Measurements from ENCODE around the gene JPH4. TPM values are rescaled to one million over a fixed set of nuclear protein-coding genes. Genes with fewer than 3 reads are reported as not detected.
A peak's percentile ranks its signal among the peaks of the same experiment; 100 is the strongest.

Gene JPH4
- total RNA-seq, 1 donor from 2014 or later: 0.19 TPM

GRCh38 chr14:23544511-23545447 is 33.8 kb downstream of the JPH4 start:
- Histone ChIP-seq H3K4me3 (no peak overlapping the region), H3K36me3 (no peaks in the 10 kb centered on the region), H3K9me3 (replicated peaks) (no peaks in the 10 kb centered on the region), H3K4me1 (peaks cover 18% of the 10 kb centered on the region), H3K27ac (replicated peaks) (peak overlapping the region; percentile 73), H3K27me3 (ENCODE audit: low read depth) (peaks cover 7% of the 10 kb centered on the region)
- intact Hi-C loops (cut with micrococcal nuclease): no loop called here
- DNase-seq: peak; percentile 61
- TF ChIP-seq CTCF (IDR thresholded peaks at IDR 0.05; ENCODE audit: borderline replicate concordance): no peak

GRCh38 chr14:23543403-23543802 is 35.2 kb downstream of the JPH4 start:
- intact Hi-C loops (cut with micrococcal nuclease): no loop called here
- H3K9me3 ChIP-seq (replicated peaks): no peaks in the 10 kb centered on the region
- no peak overlapping the region for H3K4me3 ChIP-seq
- DNase-seq: no peak
- no peaks in the 10 kb centered on the region for H3K36me3 ChIP-seq
- H3K27me3 ChIP-seq (ENCODE audit: low read depth): peaks cover 3% of the 10 kb centered on the region
- H3K27ac ChIP-seq (replicated peaks): no peak overlapping the region
- H3K4me1 ChIP-seq: peaks cover 18% of the 10 kb centered on the region
- no peak for TF ChIP-seq CTCF (IDR thresholded peaks at IDR 0.05; ENCODE audit: borderline replicate concordance)

- Histone ChIP-seq H3K9me3 (replicated peaks) (no peaks in the 10 kb centered on the region), H3K36me3 (no peaks in the 10 kb centered on the region), H3K4me1 (peaks cover 18% of the 10 kb centered on the region), H3K27me3 (ENCODE audit: low read depth) (no peaks in the 10 kb centered on the region), H3K4me3 (no peak overlapping the region), H3K27ac (replicated peaks) (no peak overlapping the region)
- no peak for TF ChIP-seq CTCF (IDR thresholded peaks at IDR 0.05; ENCODE audit: borderline replicate concordance)
- intact Hi-C loops (cut with micrococcal nuclease): no loop called here
- no peak for DNase-seq
Observed at GRCh38 chr14:23542261-23542660, 36.3 kb downstream of the JPH4 start.

GRCh38 chr14:23540141-23540469 is 38.5 kb downstream of the JPH4 start:
- TF ChIP-seq CTCF (IDR thresholded peaks at IDR 0.05; ENCODE audit: borderline replicate concordance): no peak
- no peak overlapping the region for H3K27ac ChIP-seq (replicated peaks)
- no peak overlapping the region for H3K4me3 ChIP-seq

GRCh38 chr14:23539248-23540140 is 39.1 kb downstream of the JPH4 start:
- peaks cover 2% of the 10 kb centered on the region for H3K4me1 ChIP-seq
- H3K36me3 ChIP-seq: no peaks in the 10 kb centered on the region
- TF ChIP-seq CTCF (IDR thresholded peaks at IDR 0.05; ENCODE audit: borderline replicate concordance): peak; percentile 79
- DNase-seq: no peak
- H3K27me3 ChIP-seq (ENCODE audit: low read depth): no peaks in the 10 kb centered on the region
- peak overlapping the region; percentile 7 for H3K27ac ChIP-seq (replicated peaks)
- no peaks in the 10 kb centered on the region for H3K9me3 ChIP-seq (replicated peaks)
- H3K4me3 ChIP-seq: no peak overlapping the region
- intact Hi-C loops (cut with micrococcal nuclease): no loop called here

More at GRCh38 chr14:23540141-23540469, 38.5 kb downstream of the JPH4 start:
- intact Hi-C loops (cut with micrococcal nuclease): no loop called here
- H3K27me3 ChIP-seq (ENCODE audit: low read depth): no peaks in the 10 kb centered on the region
- peaks cover 7% of the 10 kb centered on the region for H3K4me1 ChIP-seq
- no peak for DNase-seq
- no peaks in the 10 kb centered on the region for H3K36me3 ChIP-seq
- H3K9me3 ChIP-seq (replicated peaks): no peaks in the 10 kb centered on the region
